Daoy (cell line): ENCODE data around the gene PPP1R9B. TPM values are rescaled to one million over a fixed set of nuclear protein-coding genes. Genes with fewer than 3 reads are reported as not detected.

Source experiments
- DNase-seq: peaks from one replicate; pipeline ENCODE4 v3.0.0-alpha.2; 2015; ENCODE audit warnings: low read depth
- total RNA-seq: library from RNA; depleted of rRNA; stranded (reverse); fragments of >200 nt; shearing (Covaris generic); gene quantifications from 2 replicates; pipeline ENCODE4 v1.2.3, GENCODE V29; 2014

PPP1R9B gene
- total RNA-seq, 1 experiment from 2014 or later: 36.3 TPM

GRCh38 chr17:50106393-50107131, 43.9 kb downstream of the PPP1R9B start:
- DNase-seq: no peak

DNA sequence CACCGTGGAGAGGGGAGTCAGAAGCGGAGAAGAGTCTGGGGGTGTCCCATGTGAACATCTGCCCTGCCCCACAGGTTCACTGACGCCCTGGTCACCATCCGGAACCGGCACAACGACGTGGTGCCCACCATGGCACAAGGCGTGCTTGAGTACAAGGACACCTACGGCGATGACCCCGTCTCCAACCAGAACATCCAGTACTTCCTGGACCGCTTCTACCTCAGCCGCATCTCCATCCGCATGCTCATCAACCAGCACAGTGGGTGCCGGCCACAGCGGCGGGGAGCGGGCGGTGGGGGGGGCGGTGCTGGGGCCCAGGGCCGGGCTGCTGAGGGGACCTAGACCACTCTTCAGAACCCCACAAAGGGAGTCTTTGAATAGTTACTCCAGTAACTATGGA, 44.7 kb downstream of the PPP1R9B start:
- no peak for DNase-seq

DNA sequence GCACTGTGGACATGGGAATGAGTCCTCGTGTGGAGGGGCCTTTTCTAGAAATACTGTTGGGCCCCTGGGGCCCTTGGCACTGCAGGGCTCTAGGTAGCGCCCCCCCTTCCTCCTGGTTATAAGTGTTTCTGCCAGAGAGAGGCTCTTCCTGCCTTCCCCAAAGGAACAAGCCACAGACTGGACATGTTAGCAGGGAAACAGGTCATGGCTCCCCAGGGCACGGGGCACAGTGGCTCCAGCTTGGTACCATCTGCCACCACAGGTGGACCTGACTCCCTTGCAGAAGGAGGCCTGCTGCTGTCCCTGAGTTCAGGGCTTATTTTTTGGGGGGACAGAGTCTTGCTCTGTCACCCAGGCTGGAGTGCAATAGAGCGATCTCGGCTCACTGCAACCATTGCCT, 46.5 kb downstream of the PPP1R9B start:
- no peak for DNase-seq

DNA sequence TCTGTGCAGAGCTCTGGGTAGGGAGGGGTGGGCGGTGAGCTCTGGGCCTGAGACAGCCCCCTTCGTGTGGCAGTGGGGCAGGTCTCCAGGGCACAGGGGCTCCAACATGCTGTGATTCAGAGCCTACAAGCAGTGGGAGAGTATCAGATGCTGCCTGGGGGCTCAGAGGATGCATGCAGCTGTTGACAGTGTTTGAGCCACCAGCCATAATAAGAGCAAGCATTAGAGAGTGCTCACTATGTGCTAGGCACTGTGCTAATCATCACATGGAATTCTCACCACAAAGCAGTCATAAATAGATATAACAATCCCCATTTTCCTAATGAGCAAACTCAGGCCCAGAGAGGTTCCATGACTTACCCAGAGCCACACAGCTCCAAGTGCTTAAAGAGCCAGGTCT, 47.2 kb downstream of the PPP1R9B start:
- DNase-seq: no peak

GRCh38 chr17:50102164-50102991, 48.1 kb downstream of the PPP1R9B start:
- peak; percentile 44 for DNase-seq

- DNase-seq: peak; percentile 31
Observed at GRCh38 chr17:50101346-50102163, 48.9 kb downstream of the PPP1R9B start.

- DNase-seq: peak; percentile 35
Observed at GRCh38 chr17:50100921-50101345, 49.5 kb downstream of the PPP1R9B start.

DNA sequence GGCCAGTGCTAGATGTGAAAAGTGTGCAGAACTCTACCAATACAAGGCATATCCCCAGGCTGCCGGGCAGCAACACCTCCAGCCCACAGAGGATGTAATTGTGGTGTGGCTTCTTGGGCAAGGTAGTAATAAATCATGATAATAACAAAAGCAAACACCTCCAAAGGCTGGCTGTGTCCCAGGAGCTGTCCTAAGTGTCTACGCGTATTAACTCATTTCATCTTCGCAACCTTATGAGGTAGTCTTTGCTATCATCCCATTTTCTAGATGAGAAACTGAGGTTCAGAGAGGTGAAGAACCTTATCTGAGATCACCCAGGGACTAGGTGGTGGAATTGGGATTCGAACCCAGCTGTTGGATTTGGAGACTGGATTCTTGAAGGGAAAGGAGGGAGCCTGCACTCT, 50.0 kb downstream of the PPP1R9B start:
- DNase-seq: peak; percentile 37

- no peak for DNase-seq
Observed at GRCh38 chr17:50099003-50099402, 51.5 kb downstream of the PPP1R9B start.

GRCh38 chr17:50098583-50098982, 51.9 kb downstream of the PPP1R9B start:
- DNase-seq: no peak

DNA sequence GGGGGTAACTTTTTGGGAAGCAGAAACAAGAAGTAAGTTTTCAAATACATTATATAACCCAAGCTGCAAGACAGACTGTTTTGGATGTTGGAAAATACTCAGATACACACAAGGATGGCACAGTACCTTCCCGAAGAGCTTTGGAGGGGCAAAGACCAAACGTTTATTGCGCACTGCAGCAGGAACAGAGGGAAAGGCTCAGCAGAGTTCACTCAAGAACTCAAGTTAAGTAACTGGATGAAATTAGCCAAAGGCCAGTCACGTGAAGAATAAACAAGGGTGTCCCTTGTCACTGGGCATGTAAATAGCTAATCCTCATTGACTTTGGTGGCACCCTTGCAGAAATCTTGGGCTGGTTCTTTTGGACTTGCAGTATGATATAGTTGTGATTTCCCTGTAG, 52.6 kb downstream of the PPP1R9B start:
- DNase-seq: no peak

DNA sequence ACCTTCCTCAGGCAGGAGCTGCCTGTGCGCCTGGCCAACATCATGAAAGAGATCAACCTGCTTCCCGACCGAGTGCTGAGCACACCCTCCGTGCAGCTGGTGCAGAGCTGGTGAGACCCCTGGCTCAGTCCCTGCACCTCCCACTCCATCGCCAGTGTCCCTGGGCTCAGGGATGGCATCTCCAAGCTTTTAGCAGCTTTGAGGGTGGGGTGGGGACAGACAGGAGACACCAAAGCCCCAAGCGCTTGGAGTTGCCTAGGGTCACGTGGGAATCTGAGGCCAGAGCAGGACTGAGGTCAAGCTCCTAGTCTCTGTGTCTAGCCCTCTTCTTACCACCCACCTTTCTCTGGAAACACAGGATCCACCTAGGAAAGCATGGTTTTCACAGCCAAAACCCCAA, 53.0 kb downstream of the PPP1R9B start:
- no peak for DNase-seq

GRCh38 chr17:50096758-50097157, 53.7 kb downstream of the PPP1R9B start:
- no peak for DNase-seq

- DNase-seq: no peak
Observed at GRCh38 chr17:50096092-50096491, 54.4 kb downstream of the PPP1R9B start.

DNA sequence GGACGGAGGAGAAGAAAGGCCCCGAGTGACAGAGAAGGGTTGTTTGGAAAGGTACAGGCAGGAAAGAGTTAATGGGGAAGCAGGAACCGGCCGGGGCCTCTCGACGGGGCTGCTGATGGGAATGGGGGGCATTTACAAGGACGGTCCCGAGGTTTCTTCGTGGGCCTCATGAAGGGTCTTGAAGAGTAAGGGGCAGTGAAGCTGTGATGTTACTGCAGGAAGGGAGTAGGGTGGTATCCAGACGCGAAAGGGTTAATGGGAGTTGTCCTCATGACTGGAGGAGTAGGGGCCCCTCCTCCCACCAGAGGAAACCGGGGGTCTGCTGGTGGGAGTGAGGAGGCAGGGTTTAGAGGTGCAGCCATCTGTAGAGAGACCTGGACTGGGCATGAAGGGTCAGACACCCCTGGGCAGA, 54.8 kb downstream of the PPP1R9B start:
- no peak for DNase-seq

- peak; percentile 93 for DNase-seq
Observed at GRCh38 chr17:50094753-50095619, 55.5 kb downstream of the PPP1R9B start, which contains the start of gene PDK2. TSS of gene PDK2 (plus strand) at chr17:50095351. CDS start at chr17:50095436, 85 bp downstream.

DNA sequence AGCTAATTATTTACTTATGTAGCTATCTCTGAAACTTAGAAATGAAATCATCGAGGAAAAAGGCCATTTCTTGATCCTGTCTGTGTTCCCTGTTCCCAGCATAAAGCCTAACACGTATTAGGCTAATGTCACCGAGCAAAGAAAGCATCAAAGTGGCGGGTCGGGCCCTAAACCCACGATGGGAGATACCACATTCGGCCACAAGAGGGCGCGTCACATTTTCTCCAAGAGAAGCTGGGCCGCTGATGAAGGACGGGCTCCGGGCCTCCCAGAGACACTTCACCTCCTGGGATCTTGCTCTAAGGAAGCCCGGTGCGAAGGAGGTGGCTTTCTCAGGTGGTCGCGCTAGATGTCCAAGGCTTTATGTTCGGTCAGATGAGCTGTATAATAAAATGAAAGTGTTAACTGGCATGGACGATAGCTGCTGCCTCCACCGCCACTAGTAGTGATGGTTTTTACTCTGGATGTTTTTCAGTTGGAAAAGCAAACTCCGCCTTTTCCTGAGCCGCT, 56.2 kb downstream of the PPP1R9B start:
- peak; percentile 83 for DNase-seq

DNA sequence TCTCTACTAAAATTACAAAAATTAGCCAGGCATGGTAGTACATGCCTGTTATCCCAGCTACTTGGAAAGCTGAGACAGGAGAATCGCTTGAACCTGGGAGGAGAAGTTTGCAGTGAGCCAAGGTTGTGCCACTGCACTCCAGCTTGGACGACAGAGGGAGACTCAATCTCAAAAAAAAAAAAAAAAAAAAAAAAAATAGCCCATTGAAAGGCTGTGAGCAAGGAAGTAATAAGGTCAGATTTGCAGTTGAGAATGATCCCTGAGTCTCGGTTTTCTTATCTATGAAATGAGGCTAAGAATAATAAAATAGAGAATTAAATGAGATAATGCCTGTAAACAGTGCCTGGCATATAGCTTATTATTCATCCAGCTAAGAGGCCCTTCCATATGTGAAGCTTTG, 56.7 kb downstream of the PPP1R9B start:
- no peak for DNase-seq

- no peak for DNase-seq
Observed at GRCh38 chr17:50093246-50093645, 57.2 kb downstream of the PPP1R9B start.

DNA sequence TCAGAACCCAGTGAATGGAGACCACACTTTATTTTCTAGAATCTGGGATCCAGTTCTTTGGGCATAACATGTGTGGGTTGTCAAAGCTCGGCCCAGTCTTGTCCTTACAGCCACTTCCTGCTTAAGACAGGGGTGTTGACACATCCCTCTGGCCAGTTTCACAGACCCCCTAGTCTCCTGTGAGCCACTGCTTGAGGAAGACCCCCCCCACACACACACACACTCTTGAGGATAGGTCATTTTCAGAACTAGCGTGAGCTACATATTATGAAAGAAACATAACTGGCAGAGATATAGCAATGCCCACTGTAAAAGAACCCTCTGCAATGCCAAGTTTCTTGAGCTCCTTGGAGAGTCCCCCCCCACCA, 58.6 kb downstream of the PPP1R9B start:
- no peak for DNase-seq
